Choroid plexus epithelial cell (primary cell): ENCODE data around the gene SEPHS1.

Experiments used
- DNase-seq: peaks from one replicate; pipeline ENCODE4 v3.0.0-alpha.2; 2010; ENCODE audit warnings: low read depth
- H3K4me3 ChIP-seq: 2 replicates; pipeline ENCODE4 v1.5.1; 2011; ENCODE audit warnings: low read depth, mild to moderate bottlenecking, control low read depth, low read length, moderate library complexity
- CTCF ChIP-seq: conservative IDR thresholded peaks from 2 replicates; pipeline ENCODE4 v1.5.1; 2011; ENCODE audit warnings: low read depth, mild to moderate bottlenecking, control low read depth, inconsistent platforms, low read length, moderate library complexity

The SEPHS1 gene

DNA sequence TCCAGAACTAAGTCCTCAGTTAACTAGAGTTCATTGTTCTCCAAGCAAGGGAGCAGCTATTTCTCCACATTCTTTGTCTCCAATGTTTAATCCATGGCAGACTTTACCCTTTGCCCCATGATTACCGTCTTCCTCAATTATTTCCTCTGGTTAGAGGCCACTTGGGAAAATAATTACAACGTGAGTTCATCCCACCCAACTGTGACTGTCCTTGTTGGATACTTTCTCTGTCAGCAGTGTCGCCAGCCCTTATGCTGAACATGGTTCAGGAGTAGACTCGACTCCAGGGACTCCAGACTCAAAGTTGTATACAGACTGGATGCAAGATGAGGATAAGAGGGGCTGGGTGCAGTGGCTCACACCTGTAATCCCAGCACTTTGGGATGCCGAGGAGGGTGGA lies 17.1 kb upstream of the SEPHS1 start:
- TF ChIP-seq CTCF = no peak
- DNase-seq = no peak
- H3K4me3 ChIP-seq = no peak overlapping the region

- no peak for TF ChIP-seq CTCF
- no peak for DNase-seq
- H3K4me3 ChIP-seq = no peak overlapping the region
Observed at GRCh38 chr10:13360587-13360986, 12.5 kb upstream of the SEPHS1 start.

DNA sequence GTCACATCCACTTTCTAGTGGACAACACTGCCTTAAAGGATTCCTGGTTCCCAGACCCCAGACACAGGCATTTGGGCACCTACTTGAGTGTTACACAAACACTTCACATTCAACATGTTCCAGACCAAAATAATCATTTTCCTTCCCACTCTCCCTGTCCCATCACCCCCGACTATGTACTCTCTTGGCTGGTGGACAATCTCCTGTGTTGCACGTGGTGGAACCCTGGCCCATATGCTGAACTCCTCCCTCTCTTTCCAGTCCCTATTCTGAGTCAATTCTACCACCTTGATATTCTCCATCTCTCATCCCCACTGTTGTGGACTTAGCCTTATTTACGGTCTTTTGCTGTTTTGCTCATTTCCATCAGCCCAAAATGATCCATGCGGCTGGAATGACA lies 8.3 kb upstream of the SEPHS1 start:
- no peak for DNase-seq
- no peak for TF ChIP-seq CTCF
- no peak overlapping the region for H3K4me3 ChIP-seq

- no peak for TF ChIP-seq CTCF
- DNase-seq = no peak
- H3K4me3 ChIP-seq = no peak overlapping the region
Observed at GRCh38 chr10:13354783-13355182, 6.7 kb upstream of the SEPHS1 start.

- TF ChIP-seq CTCF = no peak
- H3K4me3 ChIP-seq = no peak overlapping the region
- no peak for DNase-seq
Observed at GRCh38 chr10:13352519-13352918, 4.4 kb upstream of the SEPHS1 start.

- no peak for DNase-seq
- no peak for TF ChIP-seq CTCF
- H3K4me3 ChIP-seq = no peak overlapping the region
Observed at GRCh38 chr10:13351340-13351915, 3.3 kb upstream of the SEPHS1 start.

GRCh38 chr10:13349463-13350274 lies 1.6 kb upstream of the SEPHS1 start:
- no peak for TF ChIP-seq CTCF
- DNase-seq = peak; percentile 66
- peak overlapping the region; percentile 70 for H3K4me3 ChIP-seq
